Measurements from ENCODE around the gene SEMA3C.

The SEMA3C gene

GRCh38 chr7:80843018-80843677, 75.7 kb downstream of the SEMA3C start:
- Mint-ChIP-seq H3K4me1 (ENCODE audit: low read depth) (peaks cover 32% of the 10 kb centered on the region), H3K4me3 (no peak overlapping the region), H3K9me3 (peaks cover 10% of the 10 kb centered on the region), H3K36me3 (ENCODE audit: low read depth) (peaks cover 16% of the 10 kb centered on the region), H3K27me3 (no peaks in the 10 kb centered on the region), H3K27ac (no peak overlapping the region)
- intact Hi-C loops (cut with micrococcal nuclease): loop anchor here (5.0 kb wide), 1 partner anchor 74 kb away; the partner anchor contains the start of gene SEMA3C

GRCh38 chr7:80842022-80842790, 76.6 kb downstream of the SEMA3C start:
- H3K27me3 Mint-ChIP-seq: no peaks in the 10 kb centered on the region
- H3K4me1 Mint-ChIP-seq (ENCODE audit: low read depth): peaks cover 32% of the 10 kb centered on the region
- H3K9me3 Mint-ChIP-seq: peaks cover 10% of the 10 kb centered on the region
- peaks cover 21% of the 10 kb centered on the region for H3K36me3 Mint-ChIP-seq (ENCODE audit: low read depth)
- intact Hi-C loops (cut with micrococcal nuclease): loop anchor here (5.0 kb wide), 1 partner anchor 75 kb away; the partner anchor contains the start of gene SEMA3C
- no peak overlapping the region for H3K27ac Mint-ChIP-seq
- H3K4me3 Mint-ChIP-seq: no peak overlapping the region

DNA sequence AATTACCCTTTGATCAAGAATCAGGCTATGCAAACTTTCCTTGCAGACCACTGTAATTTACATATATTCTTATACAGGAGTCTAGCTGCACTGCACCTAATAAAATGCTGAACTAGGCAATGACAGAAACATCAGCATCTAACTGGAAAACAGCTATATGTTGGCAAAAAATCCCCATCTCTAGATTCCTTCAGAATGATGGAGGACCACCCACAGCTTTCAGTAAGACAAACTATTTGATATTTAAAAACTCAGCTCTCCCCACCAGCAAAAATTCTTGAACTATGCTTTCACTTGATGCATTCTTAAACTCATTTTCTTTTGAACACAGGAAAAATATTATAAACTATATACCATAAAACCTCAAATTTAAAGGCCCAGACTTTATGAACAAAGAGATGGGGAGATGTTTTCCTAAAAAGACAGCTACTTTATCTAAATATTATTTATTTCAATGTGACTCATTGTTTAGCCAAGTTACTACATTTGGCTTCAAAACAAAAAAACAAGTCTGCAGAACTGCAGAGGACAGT, 77.4 kb downstream of the SEMA3C start:
- intact Hi-C loops (cut with micrococcal nuclease): loop anchor here (5.0 kb wide), 1 partner anchor 76 kb away; the partner anchor contains the start of gene SEMA3C
- Mint-ChIP-seq H3K4me3 (no peak overlapping the region), H3K9me3 (peaks cover 10% of the 10 kb centered on the region), H3K36me3 (ENCODE audit: low read depth) (peaks cover 21% of the 10 kb centered on the region), H3K4me1 (ENCODE audit: low read depth) (peaks cover 32% of the 10 kb centered on the region), H3K27ac (no peak overlapping the region), H3K27me3 (no peaks in the 10 kb centered on the region)

DNA sequence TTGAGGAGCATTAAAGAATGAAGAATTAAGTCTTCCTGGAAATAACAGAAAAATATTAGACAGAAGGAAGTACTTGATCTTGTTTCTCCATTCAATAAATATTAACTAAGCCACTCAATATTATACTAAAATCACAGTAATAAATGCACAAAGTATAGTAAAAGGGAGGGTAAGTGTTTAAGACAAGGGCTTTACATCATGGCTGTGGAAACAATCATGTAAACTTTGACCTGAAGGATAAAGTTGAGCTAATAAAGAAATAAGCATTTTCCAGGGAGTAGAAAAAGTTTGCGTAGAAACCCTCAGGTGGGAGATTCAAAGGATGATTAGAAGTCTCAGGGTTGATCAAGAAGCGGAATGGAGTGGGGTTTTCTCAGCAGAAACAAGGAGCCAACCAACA, 78.2 kb downstream of the SEMA3C start:
- Mint-ChIP-seq H3K27ac (no peak overlapping the region), H3K27me3 (no peaks in the 10 kb centered on the region)
- intact Hi-C loops (cut with micrococcal nuclease): loop anchor here (5.0 kb wide), 1 partner anchor 77 kb away; the partner anchor contains the start of gene SEMA3C

GRCh38 chr7:80839855-80840254, 79.0 kb downstream of the SEMA3C start:
- Mint-ChIP-seq H3K27me3 (no peaks in the 10 kb centered on the region), H3K9me3 (no peaks in the 10 kb centered on the region), H3K36me3 (ENCODE audit: low read depth) (peaks cover 12% of the 10 kb centered on the region), H3K4me3 (no peak overlapping the region), H3K27ac (no peak overlapping the region), H3K4me1 (ENCODE audit: low read depth) (peaks cover 19% of the 10 kb centered on the region)
- intact Hi-C loops (cut with micrococcal nuclease): loop anchor here (5.0 kb wide), 1 partner anchor 77 kb away; the partner anchor contains the start of gene SEMA3C

More for the DNA sequence above, 78.2 kb downstream of the SEMA3C start:
- Mint-ChIP-seq H3K4me1 (ENCODE audit: low read depth) (peaks cover 24% of the 10 kb centered on the region), H3K9me3 (peaks cover 7% of the 10 kb centered on the region), H3K36me3 (ENCODE audit: low read depth) (peaks cover 21% of the 10 kb centered on the region), H3K4me3 (no peak overlapping the region)

DNA sequence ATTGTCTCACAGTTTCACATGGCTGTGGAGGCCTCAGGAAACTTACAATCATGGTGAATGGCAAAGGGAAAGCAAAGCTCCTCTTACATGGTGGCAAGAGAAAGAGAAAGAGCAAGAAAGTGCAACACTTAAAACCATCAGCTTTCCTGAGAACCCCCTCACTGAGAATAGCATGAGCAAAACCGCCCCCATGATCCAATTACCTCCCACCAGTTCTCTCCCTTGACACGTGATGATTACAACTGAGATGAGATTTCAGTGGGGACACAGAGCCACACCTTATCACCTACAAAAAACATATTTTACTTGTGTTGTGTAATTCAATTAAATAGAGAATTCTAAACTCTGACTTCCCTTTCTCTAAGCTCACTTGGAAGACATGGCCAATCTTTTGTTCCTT, 80.2 kb downstream of the SEMA3C start:
- peaks cover 19% of the 10 kb centered on the region for H3K4me1 Mint-ChIP-seq (ENCODE audit: low read depth)
- H3K27ac Mint-ChIP-seq: no peak overlapping the region
- H3K9me3 Mint-ChIP-seq: no peaks in the 10 kb centered on the region
- H3K36me3 Mint-ChIP-seq (ENCODE audit: low read depth): peaks cover 10% of the 10 kb centered on the region
- H3K4me3 Mint-ChIP-seq: no peak overlapping the region
- intact Hi-C loops (cut with micrococcal nuclease): no loop called here
- H3K27me3 Mint-ChIP-seq: no peaks in the 10 kb centered on the region

GRCh38 chr7:80837345-80837744, 81.5 kb downstream of the SEMA3C start:
- intact Hi-C loops (cut with micrococcal nuclease): no loop called here
- Mint-ChIP-seq H3K9me3 (no peaks in the 10 kb centered on the region), H3K36me3 (ENCODE audit: low read depth) (peaks cover 10% of the 10 kb centered on the region), H3K4me3 (no peak overlapping the region), H3K27me3 (no peaks in the 10 kb centered on the region), H3K4me1 (ENCODE audit: low read depth) (peaks cover 15% of the 10 kb centered on the region), H3K27ac (no peak overlapping the region)

DNA sequence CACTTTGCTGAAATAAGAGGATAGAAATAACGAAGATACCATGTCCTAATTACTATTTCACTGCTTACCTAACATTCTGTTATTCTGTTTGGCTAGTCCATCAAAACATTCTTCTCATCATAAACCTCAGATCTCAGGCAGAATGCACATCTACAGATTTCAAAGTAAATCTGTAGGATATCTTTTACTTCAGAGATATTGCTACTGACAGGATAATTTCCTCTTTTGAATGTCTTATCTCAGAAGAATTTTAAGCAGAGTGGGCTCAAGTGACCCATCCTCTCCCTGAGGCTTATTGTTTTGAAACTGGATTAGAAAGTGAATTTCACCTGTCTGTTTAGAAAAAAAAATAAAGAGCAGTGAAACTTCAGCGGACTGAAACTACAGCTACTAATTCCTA, 83.6 kb downstream of the SEMA3C start:
- Mint-ChIP-seq H3K4me3 (no peak overlapping the region), H3K27me3 (no peaks in the 10 kb centered on the region), H3K27ac (no peak overlapping the region), H3K4me1 (ENCODE audit: low read depth) (peaks cover 23% of the 10 kb centered on the region), H3K36me3 (ENCODE audit: low read depth) (peaks cover 8% of the 10 kb centered on the region), H3K9me3 (no peaks in the 10 kb centered on the region)
- intact Hi-C loops (cut with micrococcal nuclease): no loop called here

DNA sequence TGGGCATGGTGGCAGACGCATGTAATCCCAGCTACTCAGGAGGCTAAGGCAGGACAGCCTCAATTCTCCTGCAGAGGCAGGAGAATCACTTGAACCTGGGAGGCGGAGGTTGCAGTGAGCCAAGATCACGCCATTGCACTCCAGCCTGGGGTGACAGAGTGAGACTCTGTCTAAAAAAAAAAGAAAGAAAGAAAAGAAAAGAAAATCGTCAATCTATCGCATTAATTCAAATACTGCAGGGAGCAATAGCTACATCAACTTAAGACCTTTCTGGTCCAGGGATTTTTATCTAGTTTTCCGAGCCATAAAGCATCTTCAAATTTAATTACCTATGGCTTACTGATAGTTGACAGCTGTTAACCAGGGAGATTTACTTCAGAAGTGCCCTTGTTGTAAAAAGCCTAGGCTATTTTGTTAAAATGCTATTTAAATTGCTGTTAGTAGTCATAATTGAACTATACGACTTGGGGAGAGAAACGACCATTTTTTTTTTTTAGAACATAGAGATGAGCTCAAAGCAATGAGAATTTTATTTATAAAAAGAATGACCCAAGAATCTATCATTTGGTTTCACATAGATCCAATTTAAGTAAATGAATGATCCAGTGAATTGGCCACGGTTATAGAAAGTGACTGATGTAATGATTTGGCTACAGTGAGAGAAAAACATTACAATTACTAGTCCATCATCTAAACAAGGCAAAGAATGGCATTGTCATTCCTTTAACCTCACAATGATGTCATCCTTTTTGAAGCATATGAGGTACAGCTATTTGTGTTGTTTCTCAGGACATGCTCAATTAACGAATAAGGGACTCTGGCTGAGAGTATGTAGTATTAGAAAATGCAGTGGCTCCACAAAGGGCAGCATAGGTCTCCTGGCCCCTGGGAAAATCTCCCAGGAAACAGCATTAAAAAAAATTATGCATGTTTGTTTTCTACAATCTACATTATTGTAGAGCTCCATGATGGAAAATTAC, 85.3 kb downstream of the SEMA3C start:
- peaks cover 5% of the 10 kb centered on the region for H3K36me3 Mint-ChIP-seq (ENCODE audit: low read depth)
- no peak overlapping the region for H3K27ac Mint-ChIP-seq
- no peaks in the 10 kb centered on the region for H3K9me3 Mint-ChIP-seq
- intact Hi-C loops (cut with micrococcal nuclease): no loop called here
- H3K4me1 Mint-ChIP-seq (ENCODE audit: low read depth): peaks cover 15% of the 10 kb centered on the region
- H3K27me3 Mint-ChIP-seq: no peaks in the 10 kb centered on the region
- no peak overlapping the region for H3K4me3 Mint-ChIP-seq

- Mint-ChIP-seq H3K36me3 (ENCODE audit: low read depth) (peaks cover 2% of the 10 kb centered on the region), H3K4me3 (no peak overlapping the region), H3K27me3 (no peaks in the 10 kb centered on the region), H3K9me3 (no peaks in the 10 kb centered on the region), H3K4me1 (ENCODE audit: low read depth) (peaks cover 13% of the 10 kb centered on the region), H3K27ac (no peak overlapping the region)
- intact Hi-C loops (cut with micrococcal nuclease): no loop called here
Measured at GRCh38 chr7:80832006-80832405, 86.8 kb downstream of the SEMA3C start.

DNA sequence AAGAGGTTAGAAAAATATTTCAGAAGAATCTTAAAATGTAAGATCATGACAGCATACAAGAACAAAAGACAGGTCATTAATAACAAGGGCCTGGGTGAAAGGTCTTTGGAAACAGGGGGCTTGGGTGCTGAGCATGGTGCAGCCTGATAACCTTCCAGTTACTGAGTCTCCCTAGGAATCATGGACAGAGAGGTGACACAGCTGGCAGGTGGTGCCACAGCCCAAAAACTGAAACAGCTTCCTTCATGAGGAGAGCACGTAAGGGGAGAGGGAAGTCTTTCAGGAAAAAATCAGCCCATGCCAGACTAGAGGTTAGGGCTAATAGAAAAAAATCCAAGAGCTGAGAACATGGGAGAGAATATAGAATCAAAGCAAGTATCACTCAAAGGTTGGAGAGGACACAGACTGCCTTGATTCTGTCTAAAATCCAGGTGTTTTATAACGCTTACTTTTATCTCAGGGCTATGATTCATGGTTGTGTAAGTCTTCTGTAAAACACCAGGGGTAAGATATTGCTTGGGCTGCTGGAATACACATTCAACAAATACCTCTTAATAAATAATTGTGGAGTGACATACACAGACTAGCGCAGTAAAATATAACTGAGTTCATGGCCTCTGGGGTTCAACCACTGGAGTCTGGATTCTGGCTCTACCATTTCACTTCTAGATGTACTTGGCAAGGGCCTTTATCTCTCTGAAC, 88.1 kb downstream of the SEMA3C start:
- no peak overlapping the region for H3K4me3 Mint-ChIP-seq
- H3K27me3 Mint-ChIP-seq: no peaks in the 10 kb centered on the region
- no peaks in the 10 kb centered on the region for H3K9me3 Mint-ChIP-seq
- peaks cover 14% of the 10 kb centered on the region for H3K36me3 Mint-ChIP-seq (ENCODE audit: low read depth)
- peaks cover 13% of the 10 kb centered on the region for H3K4me1 Mint-ChIP-seq (ENCODE audit: low read depth)
- peak overlapping the region; percentile 70 for H3K27ac Mint-ChIP-seq
- intact Hi-C loops (cut with micrococcal nuclease): no loop called here

DNA sequence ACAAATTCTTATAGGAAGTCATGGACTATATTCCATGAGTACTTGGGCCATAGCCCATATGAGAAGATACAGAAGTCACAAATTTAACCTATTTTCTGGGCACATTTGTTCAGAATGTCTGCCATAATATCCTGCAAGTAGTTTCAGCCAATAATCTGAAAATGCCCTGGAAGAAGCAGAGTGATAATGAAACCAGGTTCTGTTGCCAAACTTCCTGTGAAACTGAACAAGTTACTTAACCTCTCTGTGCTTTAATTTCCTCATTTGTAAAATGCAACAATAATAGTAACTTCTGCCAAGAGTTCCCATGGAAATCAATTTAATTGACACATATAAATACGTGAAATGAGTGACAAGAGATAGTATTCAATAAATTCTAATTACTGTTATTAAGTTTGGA, 88.8 kb downstream of the SEMA3C start:
- no peak overlapping the region for H3K4me3 Mint-ChIP-seq
- no peaks in the 10 kb centered on the region for H3K27me3 Mint-ChIP-seq
- peaks cover 15% of the 10 kb centered on the region for H3K36me3 Mint-ChIP-seq (ENCODE audit: low read depth)
- H3K9me3 Mint-ChIP-seq: no peaks in the 10 kb centered on the region
- intact Hi-C loops (cut with micrococcal nuclease): no loop called here
- H3K4me1 Mint-ChIP-seq (ENCODE audit: low read depth): peaks cover 13% of the 10 kb centered on the region
- no peak overlapping the region for H3K27ac Mint-ChIP-seq

DNA sequence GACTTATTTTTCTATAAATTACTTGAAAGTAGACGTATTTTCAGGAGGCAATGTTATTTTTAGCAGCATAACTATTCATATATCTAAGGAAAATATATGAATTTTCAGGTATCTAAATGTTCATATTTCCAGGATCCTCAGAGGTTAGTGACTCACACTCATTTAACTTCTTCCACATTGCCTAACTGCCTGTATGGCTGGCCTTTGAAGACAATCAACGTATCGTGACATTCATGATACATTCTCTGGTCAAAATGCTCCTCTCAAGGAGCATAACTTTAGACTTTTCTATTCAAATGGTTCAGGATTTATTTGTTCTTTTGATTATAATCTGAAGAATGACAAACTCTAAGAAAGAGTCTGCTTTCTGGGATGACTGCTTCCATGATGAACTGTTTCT, 89.3 kb downstream of the SEMA3C start:
- Mint-ChIP-seq H3K36me3 (ENCODE audit: low read depth) (peaks cover 15% of the 10 kb centered on the region), H3K4me3 (no peak overlapping the region), H3K27me3 (no peaks in the 10 kb centered on the region), H3K27ac (no peak overlapping the region), H3K9me3 (no peaks in the 10 kb centered on the region), H3K4me1 (ENCODE audit: low read depth) (peaks cover 13% of the 10 kb centered on the region)
- intact Hi-C loops (cut with micrococcal nuclease): no loop called here
